Measurements from ENCODE around the gene FAM110D.

The FAM110D gene

GRCh38 chr1:26164036-26164860, 5.4 kb downstream of the FAM110D start:
- DNase-seq (ENCODE audit: low read depth) = no peak
- TF ChIP-seq CTCF (IDR thresholded peaks at IDR 0.05; ENCODE audit: low read depth, low read length, missing control alignments) = peak; percentile 55
- H3K4me3 ChIP-seq (ENCODE audit: low read depth, low read length) = no peak overlapping the region; the same call in 1 of the 2 replicates

DNA sequence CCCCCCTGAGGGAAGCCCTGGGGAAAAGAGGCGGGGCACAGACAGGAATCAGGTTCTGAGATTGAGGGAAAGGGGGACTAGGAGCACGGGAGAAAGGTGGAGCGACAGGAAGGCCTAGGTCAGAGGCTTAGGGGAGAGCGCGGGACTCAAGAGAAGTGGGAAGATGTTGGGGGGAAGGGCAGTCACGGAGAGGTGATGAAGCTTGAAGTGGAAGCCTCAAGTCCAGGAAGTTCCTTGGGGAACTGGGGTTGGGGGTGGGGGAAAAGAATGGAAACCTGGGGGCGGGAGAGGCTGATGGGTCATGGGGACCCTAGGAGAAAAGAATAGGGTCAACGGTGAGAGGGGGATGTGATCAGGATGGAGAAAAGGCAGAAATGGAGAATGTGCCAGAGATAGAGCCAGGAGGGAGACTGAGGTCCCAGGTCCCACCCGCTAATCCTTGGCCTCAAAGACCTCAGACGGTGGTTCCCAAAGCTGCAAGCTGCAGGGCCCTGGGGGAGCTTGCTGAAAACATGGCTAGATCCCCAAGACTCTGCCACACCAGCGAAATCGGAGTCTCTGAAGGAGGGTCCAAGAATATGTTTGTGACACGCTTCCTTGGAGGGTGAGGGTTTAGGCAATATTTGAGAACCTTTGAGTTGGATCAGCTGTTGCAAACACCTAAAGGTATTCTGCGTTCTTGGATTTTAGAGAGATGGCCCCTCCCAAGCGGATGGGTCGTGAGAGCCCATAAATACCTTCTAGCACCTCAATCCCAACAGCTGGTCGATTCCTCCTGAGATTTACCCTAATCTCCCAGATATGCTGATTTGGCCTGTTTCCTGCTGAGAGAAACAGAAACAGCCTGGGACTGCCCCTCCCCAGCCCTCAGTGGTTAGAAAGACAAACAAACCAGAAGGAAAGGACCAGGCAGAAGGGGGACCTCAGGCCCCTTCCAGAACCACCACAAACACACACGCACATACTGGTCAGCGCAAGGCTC, 6.3 kb downstream of the FAM110D start:
- H3K4me3 ChIP-seq (ENCODE audit: low read depth, low read length) = no peak overlapping the region
- DNase-seq (ENCODE audit: low read depth) = no peak
- TF ChIP-seq CTCF (IDR thresholded peaks at IDR 0.05; ENCODE audit: low read depth, low read length, missing control alignments) = no peak

DNA sequence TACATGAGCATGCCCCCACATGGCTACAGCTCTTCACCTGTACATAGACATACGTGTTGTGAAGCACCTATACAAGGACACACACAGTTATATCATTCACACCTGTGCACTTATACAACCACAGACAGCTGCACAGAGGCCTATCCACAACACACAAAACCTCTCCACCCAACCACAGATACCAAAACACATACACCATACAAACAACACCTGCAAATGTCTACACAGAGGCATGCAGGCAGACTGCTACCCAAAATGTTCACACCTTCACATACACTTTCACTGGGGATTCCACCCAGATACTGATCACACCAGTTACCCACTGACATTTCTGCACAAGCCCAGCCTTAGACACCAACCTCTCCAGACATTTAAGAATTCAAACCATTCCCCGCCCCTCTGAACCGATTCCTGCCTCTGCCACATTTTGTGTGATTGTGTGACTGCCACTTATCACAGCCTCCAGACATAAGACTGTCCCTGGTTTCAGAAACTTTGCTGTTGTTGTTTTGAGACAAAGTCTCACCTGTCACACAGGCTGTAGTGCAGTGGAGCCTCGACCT, 7.9 kb downstream of the FAM110D start:
- no peak for DNase-seq (ENCODE audit: low read depth)
- H3K4me3 ChIP-seq (ENCODE audit: low read depth, low read length) = no peak overlapping the region
- no peak for TF ChIP-seq CTCF (IDR thresholded peaks at IDR 0.05; ENCODE audit: low read depth, low read length, missing control alignments)

DNA sequence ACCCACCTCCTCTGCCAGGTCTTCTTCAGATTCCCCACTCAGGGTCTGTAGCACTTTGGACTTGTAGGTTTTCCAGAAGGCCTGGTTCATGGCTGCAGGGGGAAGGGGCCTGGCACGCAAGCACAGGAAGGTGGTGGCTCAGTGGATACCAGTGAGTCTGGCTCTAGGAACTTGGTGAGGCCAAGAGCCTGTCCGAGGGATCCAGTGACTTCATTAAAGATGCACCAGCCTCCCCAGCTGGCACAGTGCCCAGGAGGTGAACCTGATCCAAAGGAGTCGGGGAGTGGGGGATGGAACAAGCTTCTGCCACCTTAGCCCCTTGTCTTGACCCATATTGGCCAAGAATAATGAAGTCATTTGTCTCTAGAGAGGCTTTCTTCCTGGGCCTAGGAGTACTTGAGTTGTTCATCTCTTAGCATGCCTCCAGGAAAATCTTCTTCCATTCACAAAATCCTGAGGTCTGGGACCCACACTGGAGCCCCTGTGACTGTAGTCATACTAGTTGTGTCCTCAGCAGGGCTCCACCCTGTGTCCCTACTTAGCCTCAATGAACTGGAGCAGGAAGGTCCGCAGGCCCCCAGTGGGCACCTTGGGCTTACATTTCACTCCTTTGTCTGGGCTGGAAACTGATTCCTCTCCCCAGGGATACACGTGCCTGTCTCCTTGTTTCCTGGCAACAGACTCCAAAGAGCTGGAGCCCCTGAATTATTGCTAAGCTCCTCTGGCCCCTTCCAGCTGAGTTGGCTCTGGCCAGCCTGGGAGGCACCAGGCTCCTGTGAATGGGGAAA, 9.7 kb downstream of the FAM110D start, which contains the start of gene C1orf232:
TSS of gene C1orf232 (minus strand) at position 554 of the 788 bp plus-strand sequence. CDS start at position 90, 464 bp downstream.
- TF ChIP-seq CTCF (IDR thresholded peaks at IDR 0.05; ENCODE audit: low read depth, low read length, missing control alignments) = no peak
- H3K4me3 ChIP-seq (ENCODE audit: low read depth, low read length) = peak within 1 kb of the TSS; percentile 87
- no peak for DNase-seq (ENCODE audit: low read depth)

DNA sequence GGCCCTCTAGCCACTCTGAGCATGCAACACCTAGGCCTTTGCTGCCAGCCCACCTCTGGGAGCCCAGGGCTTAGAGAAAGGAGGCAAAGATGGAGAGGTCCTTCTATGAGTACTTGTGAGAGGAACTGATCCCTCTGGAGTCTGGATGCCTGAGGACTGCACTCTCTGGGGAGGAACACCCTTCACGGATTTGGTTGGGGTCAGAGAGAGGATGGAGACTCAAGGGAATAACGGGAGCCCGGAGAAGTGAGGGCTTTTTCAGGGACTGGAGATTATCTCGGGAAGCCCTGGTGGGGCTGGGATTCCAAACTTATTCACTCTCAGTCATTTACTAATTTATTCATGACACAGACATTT, 10.3 kb downstream of the FAM110D start:
- no peak for TF ChIP-seq CTCF (IDR thresholded peaks at IDR 0.05; ENCODE audit: low read depth, low read length, missing control alignments)
- H3K4me3 ChIP-seq (ENCODE audit: low read depth, low read length) = no peak overlapping the region
- no peak for DNase-seq (ENCODE audit: low read depth)
